GM23338 (cell line): ENCODE data around the gene HLA-DPB1. TPM values are rescaled to one million over a fixed set of nuclear protein-coding genes. Genes with fewer than 3 reads are reported as not detected.

ENCODE experiments used
- ATAC-seq: fragments of 200-7000 bp; cut with Tn5 transposase; 3 replicates; pipeline ENCODE4 v1.9.1; 2020
- DNase-seq: peaks from one replicate; pipeline ENCODE4 v3.0.0-alpha.2; 2015; ENCODE audit warnings: low spot score
- H2AFZ ChIP-seq: fragments of 200-600 bp; sonication (generic); 2 replicates; pipeline ENCODE4 v1.8.0; 2016; ENCODE audit warnings: antibody characterized with exemption, mild to moderate bottlenecking, moderate library complexity
- H3F3A ChIP-seq: fragments of 200-600 bp; sonication (generic); replicated peaks from 2 replicates; pipeline ENCODE4 v1.8.0; 2017; ENCODE audit warnings: antibody characterized with exemption, mixed run types, low read depth
- H3K27ac ChIP-seq: fragments of 200-600 bp; sonication (generic); 2 replicates; pipeline ENCODE4 v1.6.1; 2016; ENCODE audit warnings: low read depth
- H3K27me3 ChIP-seq: fragments of 200-600 bp; sonication (generic); 2 replicates; pipeline ENCODE4 v1.8.0; 2016; ENCODE audit warnings: mild to moderate bottlenecking, mixed run types, moderate library complexity; ENCODE audit not compliant: insufficient read depth
- H3K36me3 ChIP-seq: fragments of 200-600 bp; sonication (generic); 2 replicates; pipeline ENCODE4 v1.8.0; 2016; ENCODE audit warnings: mild to moderate bottlenecking; ENCODE audit not compliant: insufficient read depth
- H3K4me1 ChIP-seq: fragments of 200-600 bp; sonication (generic); 2 replicates; pipeline ENCODE4 v1.8.0; 2016; ENCODE audit warnings: mild to moderate bottlenecking, moderate library complexity; ENCODE audit not compliant: insufficient read depth
- H3K4me2 ChIP-seq: fragments of 200-600 bp; sonication (generic); 2 replicates; pipeline ENCODE4 v1.7.1; 2017; ENCODE audit warnings: mixed run types
- H3K4me3 ChIP-seq: fragments of 200-600 bp; sonication (generic); 2 replicates; pipeline ENCODE4 v1.6.1; 2016; ENCODE audit warnings: mixed run types
- H3K79me2 ChIP-seq: fragments of 200-600 bp; sonication (generic); replicated peaks from 2 replicates; pipeline ENCODE4 v1.8.0; 2017; ENCODE audit warnings: mild to moderate bottlenecking; ENCODE audit not compliant: insufficient read depth
- H3K9me2 ChIP-seq: fragments of 200-600 bp; sonication (generic); 2 replicates; pipeline ENCODE4 v1.8.0; 2017; ENCODE audit not compliant: insufficient read depth
- H4K20me1 ChIP-seq: fragments of 200-600 bp; sonication (generic); replicated peaks from 2 replicates; pipeline ENCODE4 v1.8.0; 2017; ENCODE audit warnings: mild to moderate bottlenecking; ENCODE audit not compliant: insufficient read depth
- H3K27ac Mint-ChIP-seq: 2 replicates; pipeline ENCODE4 v1.8.0; 2020; ENCODE audit warnings: inconsistent platforms, mild to moderate bottlenecking, moderate library complexity, mixed read lengths
- H3K27me3 Mint-ChIP-seq: 3 replicates; pipeline ENCODE4 v1.8.0; 2022; ENCODE audit warnings: low read depth, mild to moderate bottlenecking, moderate library complexity, mixed read lengths, inconsistent platforms; ENCODE audit not compliant: insufficient read depth, poor library complexity
- H3K36me3 Mint-ChIP-seq: 3 replicates; pipeline ENCODE4 v1.8.0; 2021; ENCODE audit warnings: low read depth, mild to moderate bottlenecking, inconsistent platforms, moderate library complexity, mixed read lengths
- H3K4me1 Mint-ChIP-seq: 3 replicates; pipeline ENCODE4 v1.8.0; 2020; ENCODE audit warnings: mild to moderate bottlenecking, inconsistent platforms, mixed read lengths
- H3K4me3 Mint-ChIP-seq: 3 replicates; pipeline ENCODE4 v1.8.0; 2021; ENCODE audit warnings: moderate library complexity, mild to moderate bottlenecking, inconsistent platforms, mixed read lengths
- H3K9me3 Mint-ChIP-seq: 3 replicates; pipeline ENCODE4 v1.8.0; 2020; ENCODE audit warnings: moderate library complexity, mild to moderate bottlenecking, inconsistent platforms, mixed read lengths
- CREB1 ChIP-seq: fragments of 250-450 bp; sonication (Bioruptor Pico); IDR thresholded peaks from 2 replicates; pipeline ENCODE4 v1.5.0; 2020; ENCODE audit warnings: low read depth, mild to moderate bottlenecking, moderate library complexity
- EZH2phosphoT487 ChIP-seq: fragments of 200-600 bp; sonication (generic); IDR thresholded peaks from one replicate; pipeline ENCODE4 v1.8.1; 2018; ENCODE audit warnings: antibody characterized with exemption; ENCODE audit not compliant: unreplicated experiment
- POLR2AphosphoS5 ChIP-seq: IDR thresholded peaks from 2 replicates; pipeline ENCODE4 v1.6.1; 2016; ENCODE audit warnings: antibody characterized with exemption, low read depth
- STAT1 ChIP-seq: IDR thresholded peaks from one replicate; pipeline ENCODE4 v1.6.1; 2016; ENCODE audit warnings: antibody characterized with exemption; ENCODE audit not compliant: unreplicated experiment
- ZNF114 ChIP-seq: fragments of 250-450 bp; sonication (Bioruptor Pico); IDR thresholded peaks from 2 replicates; pipeline ENCODE4 v1.5.0; 2020; ENCODE audit warnings: mild to moderate bottlenecking, moderate library complexity
- ZNF462 ChIP-seq: fragments of 250-450 bp; sonication (Bioruptor Pico); IDR thresholded peaks from 2 replicates; pipeline ENCODE4 v1.5.0; 2020; ENCODE audit warnings: mild to moderate bottlenecking, moderate library complexity
- polyA plus RNA-seq: library from polyadenylated mRNA; unstranded; fragments of >200 nt; fragmentation: Nextera tagmentation; extraction: Ambion mirVana; gene quantifications from 2 replicates; pipeline ENCODE4 v1.2.1, GENCODE V29; 2016
- total RNA-seq: library from RNA; depleted of rRNA; stranded (reverse); fragments of >200 nt; shearing (Covaris generic); gene quantifications from 2 replicates; pipeline ENCODE4 v1.2.3, GENCODE V29; 2014

HLA-DPB1 gene
- total and polyA plus RNA-seq, 2 experiments from 2014 or later, result 22.0 to 37.6 TPM

GRCh38 chr6:33105386-33105785 lies 29.6 kb downstream of the HLA-DPB1 start (continued):
- TF ChIP-seq ZNF462 (CRISPR knock-in tag) (no peak), STAT1 (no peak), ZNF114 (no peak), POLR2AphosphoS5 (no peak)

GRCh38 chr6:33105916-33106871 lies 30.4 kb downstream of the HLA-DPB1 start:
- Histone ChIP-seq H4K20me1 (no peaks in the 10 kb centered on the region), H3K4me1 (no peaks in the 10 kb centered on the region), H2AFZ (no peak overlapping the region), H3F3A (no peaks in the 10 kb centered on the region), H3K79me2 (no peaks in the 10 kb centered on the region), H3K36me3 (no peaks in the 10 kb centered on the region), H3K27ac (no peak overlapping the region), H3K4me2 (no peak overlapping the region), H3K9me2 (peaks cover 11% of the 10 kb centered on the region), H3K4me3 (no peak overlapping the region), H3K27me3 (no peaks in the 10 kb centered on the region)
- Mint-ChIP-seq H3K27me3 (peaks cover 3% of the 10 kb centered on the region), H3K27ac (no peak overlapping the region), H3K4me1 (no peaks in the 10 kb centered on the region; the same call in 2 of the 3 replicates), H3K9me3 (peaks cover 23% of the 10 kb centered on the region), H3K36me3 (peaks cover 9% of the 10 kb centered on the region; the same call in 2 of the 3 replicates), H3K4me3 (no peak overlapping the region)
- ATAC-seq (no peak), DNase-seq (no peak)
- TF ChIP-seq EZH2phosphoT487, result no peak
- TF ChIP-seq CREB1 (CRISPR knock-in tag), result no peak
